IMR-90 (cell line): Measurements from ENCODE around the gene C21orf58. TPM values are rescaled to one million over a fixed set of nuclear protein-coding genes. Genes with fewer than 3 reads are reported as not detected.

Source experiments
- ATAC-seq: fragments of 200-7000 bp; cut with Tn5 transposase; 2 replicates; pipeline ENCODE4 v1.9.1; 2020; ENCODE audit warnings: low read depth, mild to moderate bottlenecking, moderate library complexity
- BruUV-seq: library from RNA; stranded (reverse); fragments of 400-500 nt; replicated peaks from 2 replicates; lab custom pipeline; 2021; lab: Mats Ljungman, UMichigan
- CTCF ChIA-PET: fragments of 300-600 bp; formaldehyde crosslinking; extraction: SDS; loops from one replicate; lab custom pipeline; 2021; ENCODE audit warnings: antibody characterized with exemption; lab: Yijun Ruan, JAX
- POLR2A ChIA-PET: fragments of 300-600 bp; sonication (Branson Sonifier 250); formaldehyde crosslinking; loops from one replicate; lab custom pipeline; 2022; ENCODE audit warnings: antibody characterized with exemption; ENCODE audit not compliant: unreplicated experiment; lab: Charles Lee
- DNase-seq: peaks from one replicate; pipeline ENCODE4 v3.0.0; 2013
- H2AFZ ChIP-seq: replicated peaks from 2 replicates; pipeline ENCODE3; 2013; ENCODE audit warnings: low read length, mild to moderate bottlenecking; ENCODE audit not compliant: poor library complexity
- H2AK5ac ChIP-seq: 2 replicates; pipeline ENCODE4 v1.6.1; 2013; ENCODE audit warnings: low read depth, low read length, inconsistent platforms
- H2AK9ac ChIP-seq: replicated peaks from 2 replicates; pipeline ENCODE3; 2013; ENCODE audit warnings: mild to moderate bottlenecking, low read depth, low read length, moderate library complexity; ENCODE audit not compliant: poor library complexity
- H2BK120ac ChIP-seq: 2 replicates; pipeline ENCODE4 v1.6.1; 2013; ENCODE audit warnings: low read depth, low read length, inconsistent platforms
- H2BK15ac ChIP-seq: 3 replicates; pipeline ENCODE4 v1.6.1; 2013; ENCODE audit warnings: low read depth, low read length, inconsistent platforms
- H2BK20ac ChIP-seq: 2 replicates; pipeline ENCODE4 v1.6.1; 2013; ENCODE audit warnings: low read depth, mild to moderate bottlenecking, inconsistent platforms, low read length, moderate library complexity
- H2BK5ac ChIP-seq: 2 replicates; pipeline ENCODE4 v1.6.1; 2013; ENCODE audit warnings: mild to moderate bottlenecking, low read depth, low read length, inconsistent platforms; ENCODE audit not compliant: poor library complexity, severe bottlenecking
- H3K14ac ChIP-seq: replicated peaks from 2 replicates; pipeline ENCODE4 v1.6.1; 2013; ENCODE audit warnings: low read depth, low read length, inconsistent platforms
- H3K18ac ChIP-seq: 2 replicates; pipeline ENCODE4 v1.6.1; 2013; ENCODE audit warnings: low read depth, low read length, control low read depth
- H3K23ac ChIP-seq: 2 replicates; pipeline ENCODE4 v1.6.1; 2013; ENCODE audit warnings: low read depth, low read length, inconsistent platforms
- H3K27ac ChIP-seq: 2 replicates; pipeline ENCODE4 v1.5.1; 2013; ENCODE audit warnings: mild to moderate bottlenecking, control low read depth, low read length; ENCODE audit not compliant: insufficient read depth
- H3K27me3 ChIP-seq: 2 replicates; pipeline ENCODE4 v1.6.1; 2013; ENCODE audit warnings: low read length; ENCODE audit not compliant: control insufficient read depth, insufficient read depth
- H3K36me3 ChIP-seq: 2 replicates; pipeline ENCODE4 v1.6.1; 2013; ENCODE audit warnings: low read length, mixed read lengths; ENCODE audit not compliant: control insufficient read depth, insufficient read depth
- H3K4ac ChIP-seq: 2 replicates; pipeline ENCODE4 v1.6.1; 2013; ENCODE audit warnings: low read depth, low read length, inconsistent platforms
- H3K4me1 ChIP-seq: 2 replicates; pipeline ENCODE4 v1.6.1; 2013; ENCODE audit warnings: low read length, mixed read lengths; ENCODE audit not compliant: control insufficient read depth, insufficient read depth
- H3K4me2 ChIP-seq: 2 replicates; pipeline ENCODE4 v1.6.1; 2013; ENCODE audit warnings: low read depth, mild to moderate bottlenecking, control low read depth, low read length, moderate library complexity
- H3K4me3 ChIP-seq: 2 replicates; pipeline ENCODE4 v1.5.1; 2013; ENCODE audit warnings: low read depth, mild to moderate bottlenecking, control low read depth, low read length, moderate library complexity; ENCODE audit not compliant: insufficient read depth
- H3K56ac ChIP-seq: 2 replicates; pipeline ENCODE4 v1.6.1; 2013; ENCODE audit warnings: low read length, inconsistent platforms; ENCODE audit not compliant: insufficient read depth; ENCODE audit errors: extremely low read depth
- H3K79me1 ChIP-seq, 2 experiments: 2 replicates each; pipeline ENCODE4 v1.6.1; 2013; ENCODE audit warnings: low read length in 2 of 2, inconsistent platforms in 1 of 2, low read depth in 1 of 2
- H3K9ac ChIP-seq: 2 replicates; pipeline ENCODE4 v1.6.1; 2013; ENCODE audit warnings: low read depth, low read length, control low read depth
- H3K9me1 ChIP-seq: 2 replicates; pipeline ENCODE4 v1.6.1; 2013; ENCODE audit warnings: low read length, inconsistent platforms; ENCODE audit not compliant: insufficient read depth
- H3K9me3 ChIP-seq: 2 replicates; pipeline ENCODE4 v1.6.1; 2013; ENCODE audit warnings: low read length; ENCODE audit not compliant: control insufficient read depth, insufficient read depth
- H4K20me1 ChIP-seq: 2 replicates; pipeline ENCODE4 v1.6.1; 2013; ENCODE audit warnings: low read length, inconsistent platforms; ENCODE audit not compliant: insufficient read depth
- H4K5ac ChIP-seq: 2 replicates; pipeline ENCODE4 v1.6.1; 2013; ENCODE audit warnings: mild to moderate bottlenecking, low read depth, low read length, control low read depth
- H4K8ac ChIP-seq, 2 experiments: 2 replicates each; pipeline ENCODE4 v1.6.1; 2013; ENCODE audit warnings: low read depth in 2 of 2, low read length in 2 of 2, control low read depth in 1 of 2, inconsistent platforms in 1 of 2
- H4K91ac ChIP-seq: 2 replicates; pipeline ENCODE4 v1.6.1; 2013; ENCODE audit warnings: low read depth, low read length, inconsistent platforms; ENCODE audit not compliant: insufficient read depth
- BHLHE40 ChIP-seq: fragments of 150-350 bp; IDR thresholded peaks from 2 replicates; pipeline ENCODE4 v1.6.1; 2016; ENCODE audit warnings: mild to moderate bottlenecking, low read depth, low read length
- WGBS, 2 experiments: methylation state at CpG; one replicate each; pipeline versions ENCODE4 v1.1.5 to v1.1.7; 2013; ENCODE audit warnings: missing lambda C conversion rate in 2 of 2; ENCODE audit not compliant: insufficient read length in 1 of 2; ENCODE audit errors: extremely low coverage in 2 of 2; 5-methylcytosine and 5-hydroxymethylcytosine counted together
- dilution Hi-C: fragments of 300-500 bp; cut with HindIII; formaldehyde crosslinking; loops from one replicate; pipeline ENCODE4 v1.14.3; 2018; ENCODE audit warnings: low sequenced_read_pairs; ENCODE audit not compliant: unreplicated experiment
- in situ Hi-C: fragments of 300-500 bp; cut with MboI; formaldehyde crosslinking; loops from 3 replicates; pipeline ENCODE4 v1.14.3; 2019; ENCODE audit warnings: low sequenced_read_pairs, inconsistent platforms, mixed read lengths
- intact Hi-C: fragments of 100-400 bp; cut with micrococcal nuclease; formaldehyde crosslinking; loops from 2 replicates; pipeline ENCODE4 v1.10.0; 2022
- polyA plus RNA-seq, 3 experiments: library from polyadenylated mRNA; depleted of rRNA; stranded (reverse); fragments of >200 nt; gene quantifications; 2 replicates each; pipeline ENCODE4 v1.2.3, GENCODE V29; 2012; ENCODE audit warnings: low replicate concordance in 1 of 3
- total RNA-seq: library from RNA; depleted of rRNA; stranded (reverse); fragments of >200 nt; gene quantifications from 2 replicates; pipeline ENCODE4 v1.2.3, GENCODE V29; 2012

Gene C21orf58
- total and polyA plus RNA-seq, 2 of the 4 experiments (the other 2 are of a cell fraction) = 2.7 to 6.2 TPM

GRCh38 chr21:46361176-46361575 is 37.5 kb upstream of the C21orf58 start:
- Histone ChIP-seq H3K14ac (no peak overlapping the region), H3K4me1 (no peaks in the 10 kb centered on the region), H3K27ac (no peak overlapping the region), H2AK5ac (no peak overlapping the region), H3K9ac (no peak overlapping the region), H2BK120ac (no peak overlapping the region), H3K27me3 (no peaks in the 10 kb centered on the region), H2BK5ac (no peak overlapping the region), H3K79me1 (peaks cover 10 to 14% of the 10 kb centered on the region in 2 experiments; a peak in 3 of 4 replicates), H4K8ac (no peak overlapping the region), H3K56ac (no peak overlapping the region), H2AK9ac (no peak overlapping the region), H3K23ac (no peak overlapping the region), H4K5ac (no peak overlapping the region), H2BK20ac (no peak overlapping the region), H2AFZ (no peak overlapping the region), H3K4ac (no peak overlapping the region), H3K18ac (no peak overlapping the region), H3K4me2 (no peak overlapping the region), H4K91ac (no peak overlapping the region), H4K20me1 (no peaks in the 10 kb centered on the region), H2BK15ac (no peak overlapping the region), H3K9me1 (no peaks in the 10 kb centered on the region; the same call in 1 of the 2 replicates), H3K36me3 (peaks cover 55% of the 10 kb centered on the region), H3K9me3 (no peaks in the 10 kb centered on the region), H3K4me3 (no peak overlapping the region)
- ATAC-seq (no peak), DNase-seq (no peak)
- CTCF ChIA-PET = no interaction called here
- BruUV-seq = no TSS peak
- TF ChIP-seq BHLHE40 = no peak
- dilution Hi-C loops (no loop called here), in situ Hi-C loops (no loop called here), intact Hi-C loops (no loop called here)
- 100% methylated on average over 3 of the region's 10 CpGs; no CpG with 5 or more reads in 1 of the 2 experiments for WGBS, 2 experiments
- POLR2A ChIA-PET = no interaction called here
